Ascending aorta (tissue), 2 donors: ENCODE results near the gene CDKL5. TPM values are rescaled to one million over a fixed set of nuclear protein-coding genes. Genes with fewer than 3 reads are reported as not detected.

Experiments used
- DNase-seq, 2 donors: peaks; one replicate each; pipeline ENCODE4 v3.0.0-alpha.2; 2019; ENCODE audit warnings: low spot score in 2 of 2
- H3K27ac ChIP-seq, 2 donors: fragments of 200-600 bp; sonication (generic); one replicate each; pipeline ENCODE4 v1.5.1; 2016 to 2017; ENCODE audit warnings: mild to moderate bottlenecking in 1 of 2
- H3K27me3 ChIP-seq: fragments of 200-600 bp; sonication (generic); one replicate; pipeline ENCODE4 v1.5.1; 2017
- H3K36me3 ChIP-seq, 2 donors: fragments of 200-600 bp; sonication (generic); one replicate each; pipeline ENCODE4 v1.5.1; 2016
- H3K4me1 ChIP-seq, 2 donors: fragments of 200-600 bp; sonication (generic); one replicate each; pipeline ENCODE4 v1.5.1; 2016 to 2017; ENCODE audit warnings: mild to moderate bottlenecking in 1 of 2
- H3K4me3 ChIP-seq, 2 donors: fragments of 200-600 bp; sonication (generic); one replicate each; pipeline ENCODE4 v1.5.1; 2016 to 2017; ENCODE audit warnings: mild to moderate bottlenecking in 1 of 2
- H3K9me3 ChIP-seq, 2 donors: fragments of 200-600 bp; sonication (generic); one replicate each; pipeline ENCODE4 v1.5.1; 2016
- intact Hi-C: fragments of 100-400 bp; cut with DNase I; formaldehyde crosslinking; loops from one replicate; pipeline ENCODE4 v1.15.1; 2023
- total RNA-seq: library from RNA; depleted of rRNA; stranded (reverse); fragments of >200 nt; gene quantifications from one replicate; pipeline ENCODE4 v1.1.0, GENCODE V29; 2016
- TF ChIP-seq, protein P1 (sequence below), 3 experiments: fragments of 200-600 bp in 2 of 3; fragments of 450-650 bp in 1 of 3; sonication (generic) in 2 of 3; IDR thresholded peaks; one replicate each; pipeline ENCODE4 v1.5.1; 2016 to 2019; ENCODE audit warnings: antibody characterized with exemption in 3 of 3, mild to moderate bottlenecking in 1 of 3, moderate library complexity in 1 of 3

CDKL5 gene
- total RNA-seq, 1 donor from 2014 or later, result 18.6 TPM

DNA sequence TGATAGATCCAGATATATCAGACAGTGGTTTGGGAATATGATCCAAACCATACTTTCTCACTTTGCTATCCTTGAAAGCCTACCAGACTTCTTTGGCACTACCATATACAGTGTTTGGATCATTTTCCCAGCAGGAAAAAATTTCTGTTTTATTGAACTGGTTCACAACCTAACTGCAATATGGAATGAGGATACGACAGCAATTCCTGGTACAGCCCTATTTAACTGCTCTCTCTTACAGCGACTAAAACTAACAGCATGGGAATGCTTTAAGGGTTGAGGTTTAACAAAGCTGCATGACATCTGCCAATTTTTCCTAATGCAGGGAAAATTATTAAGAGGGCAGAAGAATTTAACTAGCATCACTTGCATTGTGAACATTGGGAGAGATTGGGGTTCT is 199.2 kb downstream of the CDKL5 start:
- H3K4me3 ChIP-seq, result no peak overlapping the region
- H3K4me1 ChIP-seq, result no peaks in the 10 kb centered on the region
- no peak for DNase-seq
- no peaks in the 10 kb centered on the region for H3K27me3 ChIP-seq
- H3K9me3 ChIP-seq, result no peaks in the 10 kb centered on the region
- TF ChIP-seq, protein P1, sequence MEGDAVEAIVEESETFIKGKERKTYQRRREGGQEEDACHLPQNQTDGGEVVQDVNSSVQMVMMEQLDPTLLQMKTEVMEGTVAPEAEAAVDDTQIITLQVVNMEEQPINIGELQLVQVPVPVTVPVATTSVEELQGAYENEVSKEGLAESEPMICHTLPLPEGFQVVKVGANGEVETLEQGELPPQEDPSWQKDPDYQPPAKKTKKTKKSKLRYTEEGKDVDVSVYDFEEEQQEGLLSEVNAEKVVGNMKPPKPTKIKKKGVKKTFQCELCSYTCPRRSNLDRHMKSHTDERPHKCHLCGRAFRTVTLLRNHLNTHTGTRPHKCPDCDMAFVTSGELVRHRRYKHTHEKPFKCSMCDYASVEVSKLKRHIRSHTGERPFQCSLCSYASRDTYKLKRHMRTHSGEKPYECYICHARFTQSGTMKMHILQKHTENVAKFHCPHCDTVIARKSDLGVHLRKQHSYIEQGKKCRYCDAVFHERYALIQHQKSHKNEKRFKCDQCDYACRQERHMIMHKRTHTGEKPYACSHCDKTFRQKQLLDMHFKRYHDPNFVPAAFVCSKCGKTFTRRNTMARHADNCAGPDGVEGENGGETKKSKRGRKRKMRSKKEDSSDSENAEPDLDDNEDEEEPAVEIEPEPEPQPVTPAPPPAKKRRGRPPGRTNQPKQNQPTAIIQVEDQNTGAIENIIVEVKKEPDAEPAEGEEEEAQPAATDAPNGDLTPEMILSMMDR (IDR thresholded peaks at IDR 0.05), result no peak
- no peak overlapping the region for H3K27ac ChIP-seq
- H3K36me3 ChIP-seq, result peaks cover 2 to 14% of the 10 kb centered on the region in 2 donors
- intact Hi-C loops, result no loop called here

DNA sequence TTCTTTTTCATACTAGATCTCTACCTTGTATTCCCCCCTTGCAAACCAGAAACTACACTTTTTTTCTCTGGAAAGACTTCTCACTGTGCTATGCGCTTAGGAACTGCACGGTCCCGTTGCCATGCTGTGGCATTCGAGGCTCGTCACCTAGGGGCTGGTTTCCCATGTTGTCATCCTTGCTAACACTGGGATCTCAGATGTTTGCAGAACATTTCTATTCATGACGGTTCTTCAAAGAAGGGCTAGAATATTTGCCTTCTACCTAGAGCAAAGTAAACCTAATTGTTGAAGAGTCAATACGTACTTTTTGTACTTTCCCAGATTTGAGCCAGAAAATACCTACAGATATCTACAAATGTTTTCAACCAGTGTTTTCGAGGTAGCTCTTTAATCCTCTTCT is 205.5 kb downstream of the CDKL5 start:
- TF ChIP-seq, protein P1 (IDR thresholded peaks at IDR 0.05), result no peak
- H3K9me3 ChIP-seq, result no peaks in the 10 kb centered on the region
- no peak for DNase-seq

DNA sequence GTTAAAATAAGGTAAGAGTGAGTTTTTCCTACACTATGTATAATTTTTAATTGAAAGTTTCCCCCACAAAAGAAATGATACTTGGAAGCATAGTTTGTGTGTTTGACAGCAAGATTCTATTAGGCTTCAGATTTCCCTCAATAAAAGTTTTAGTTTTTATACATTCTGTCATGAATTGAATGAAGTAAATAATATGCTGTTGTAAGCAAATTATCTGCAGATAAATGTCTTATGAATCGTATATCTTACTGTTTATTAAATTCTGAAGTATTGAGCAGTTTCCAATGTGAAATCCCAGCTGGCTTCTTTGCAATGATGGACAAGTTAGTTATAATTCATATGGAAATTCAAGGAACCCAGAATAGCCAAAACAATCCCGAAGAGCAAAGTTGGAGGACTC is 213.0 kb downstream of the CDKL5 start:
- no peak overlapping the region for H3K4me3 ChIP-seq
- no peaks in the 10 kb centered on the region for H3K4me1 ChIP-seq
- TF ChIP-seq, protein P1 (IDR thresholded peaks at IDR 0.05), result no peak
- H3K27ac ChIP-seq, result no peak overlapping the region
- intact Hi-C loops, result no loop called here
- no peaks in the 10 kb centered on the region for H3K36me3 ChIP-seq
- no peaks in the 10 kb centered on the region for H3K27me3 ChIP-seq
- no peaks in the 10 kb centered on the region for H3K9me3 ChIP-seq
- no peak for DNase-seq

More for the DNA sequence above, 205.5 kb downstream of the CDKL5 start:
- Histone ChIP-seq H3K4me3 (no peak overlapping the region), H3K36me3 (peaks cover 2 to 14% of the 10 kb centered on the region in 2 donors), H3K27me3 (no peaks in the 10 kb centered on the region), H3K27ac (no peak overlapping the region), H3K4me1 (no peaks in the 10 kb centered on the region)
- intact Hi-C loops, result no loop called here

GRCh38 chrX:18639280-18639679 is 213.9 kb downstream of the CDKL5 start:
- TF ChIP-seq, protein P1 (IDR thresholded peaks at IDR 0.05), result no peak
- Histone ChIP-seq H3K4me3 (no peak overlapping the region), H3K36me3 (no peaks in the 10 kb centered on the region), H3K27me3 (no peaks in the 10 kb centered on the region), H3K9me3 (no peaks in the 10 kb centered on the region), H3K4me1 (no peaks in the 10 kb centered on the region), H3K27ac (no peak overlapping the region)
- no peak for DNase-seq
- intact Hi-C loops, result no loop called here

GRCh38 chrX:18640686-18641085 is 215.3 kb downstream of the CDKL5 start:
- Histone ChIP-seq H3K4me3 (no peak overlapping the region), H3K36me3 (no peaks in the 10 kb centered on the region), H3K27ac (no peak overlapping the region), H3K4me1 (no peaks in the 10 kb centered on the region), H3K27me3 (no peaks in the 10 kb centered on the region), H3K9me3 (no peaks in the 10 kb centered on the region)
- intact Hi-C loops, result no loop called here
- TF ChIP-seq, protein P1 (IDR thresholded peaks at IDR 0.05), result no peak
- no peak for DNase-seq

GRCh38 chrX:18643243-18643642 is 217.8 kb downstream of the CDKL5 start:
- Histone ChIP-seq H3K27me3 (no peaks in the 10 kb centered on the region), H3K4me1 (no peaks in the 10 kb centered on the region), H3K9me3 (no peaks in the 10 kb centered on the region), H3K36me3 (no peaks in the 10 kb centered on the region), H3K4me3 (no peak overlapping the region), H3K27ac (no peak overlapping the region)
- intact Hi-C loops, result no loop called here
- TF ChIP-seq, protein P1 (IDR thresholded peaks at IDR 0.05), result no peak
- DNase-seq, result no peak
